Ecto neural progenitor cell (in vitro differentiated cells): ENCODE measurements around the gene CAPN9.
A peak's percentile ranks its signal among the peaks of the same experiment; 100 is the strongest.

Experiments
- DNase-seq: peaks from one replicate; pipeline ENCODE4 v3.0.0-alpha.2; 2018; ENCODE audit warnings: low spot score

Gene CAPN9

DNA sequence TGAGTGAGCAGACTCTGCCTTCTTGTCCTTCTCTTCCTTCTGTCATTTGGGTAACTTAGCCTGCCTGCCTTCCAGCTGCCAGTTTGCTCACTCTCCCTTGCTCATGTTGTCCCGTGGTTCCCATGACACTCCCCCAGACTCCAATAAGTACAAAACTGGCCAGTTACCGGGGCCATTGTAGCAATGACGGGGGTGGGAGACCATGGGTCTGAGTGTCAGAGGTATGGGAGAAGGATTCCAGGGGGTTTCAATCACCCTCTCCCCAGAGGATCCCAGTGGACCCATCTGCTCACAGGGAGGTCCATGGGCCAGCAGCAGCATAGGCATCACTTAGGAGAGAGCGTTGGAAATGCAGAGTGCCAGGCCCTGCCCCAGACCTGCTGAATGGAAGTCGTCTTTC is 51.3 kb downstream of the CAPN9 start:
- peak; percentile 33 for DNase-seq

DNA sequence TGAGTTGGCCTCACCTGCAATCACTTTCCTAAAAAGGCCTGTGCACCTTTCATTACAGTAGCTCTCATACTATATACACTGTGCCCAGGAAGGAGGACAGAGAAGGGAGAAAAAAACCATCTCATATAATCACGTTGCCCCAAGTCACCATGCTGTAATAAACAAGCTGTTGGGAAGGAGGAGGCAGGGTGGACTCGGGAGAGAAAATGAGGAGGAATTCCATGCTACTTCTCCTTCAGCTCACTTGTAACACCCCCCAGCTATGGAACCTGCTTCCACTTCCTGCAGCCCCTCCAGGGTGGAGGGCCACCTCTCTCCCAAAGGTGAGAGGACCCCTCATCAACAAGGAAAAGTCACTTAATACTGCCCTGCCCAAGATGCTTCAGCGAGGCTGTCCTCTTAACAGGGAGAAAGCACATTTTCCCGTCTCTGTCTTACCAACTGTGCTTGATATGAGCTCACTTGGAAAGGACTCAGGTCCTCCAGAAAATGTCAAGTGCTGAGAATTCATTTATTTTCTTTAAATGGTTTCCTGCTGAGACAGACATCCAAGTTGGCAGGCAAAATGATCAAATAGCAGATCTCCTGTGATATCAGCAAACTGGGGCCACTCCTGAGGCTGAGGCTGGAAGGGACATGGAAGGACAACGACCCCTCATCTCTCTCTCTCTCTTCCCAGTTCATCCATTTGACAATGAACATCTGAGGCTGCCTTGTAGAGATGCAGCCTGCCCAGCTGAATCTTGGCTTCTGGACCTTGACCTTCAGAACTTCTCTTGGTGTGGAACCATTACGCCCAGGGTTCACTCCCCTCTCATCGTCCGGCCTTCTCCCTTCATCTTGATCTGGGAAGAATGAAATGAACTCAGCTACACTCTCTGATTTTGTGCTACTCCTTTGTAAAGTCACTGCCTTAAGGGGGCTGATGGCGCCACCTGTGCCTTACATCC is 54.0 kb downstream of the CAPN9 start:
- DNase-seq, result peak; percentile 13

- no peak for DNase-seq
Observed at GRCh38 chr1:230804396-230804795, 57.2 kb downstream of the CAPN9 start.

GRCh38 chr1:230806552-230806951 is 59.4 kb downstream of the CAPN9 start:
- DNase-seq, result peak; percentile 5

DNA sequence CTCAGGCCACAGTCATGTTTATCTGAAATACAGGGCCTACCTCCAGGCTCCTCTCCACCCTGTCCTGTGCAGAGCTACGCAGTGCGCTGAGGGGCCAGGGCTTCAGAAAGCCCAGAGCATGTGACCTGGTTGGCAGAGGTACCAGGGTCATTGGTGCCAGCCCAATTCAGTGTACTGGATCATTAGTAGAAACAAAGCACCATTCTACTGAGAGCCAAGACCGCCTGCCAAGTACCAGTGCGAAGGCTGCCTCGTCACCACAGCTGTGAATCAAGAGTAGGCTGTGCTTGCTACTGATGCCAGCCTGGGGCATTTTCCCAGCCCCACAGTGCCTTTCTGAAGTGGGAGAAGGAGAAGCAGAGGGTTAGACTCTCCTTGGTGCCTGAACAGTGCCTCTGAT is 59.8 kb downstream of the CAPN9 start:
- peak; percentile 22 for DNase-seq

GRCh38 chr1:230807561-230808280 is 60.5 kb downstream of the CAPN9 start:
- peak; percentile 29 for DNase-seq

DNA sequence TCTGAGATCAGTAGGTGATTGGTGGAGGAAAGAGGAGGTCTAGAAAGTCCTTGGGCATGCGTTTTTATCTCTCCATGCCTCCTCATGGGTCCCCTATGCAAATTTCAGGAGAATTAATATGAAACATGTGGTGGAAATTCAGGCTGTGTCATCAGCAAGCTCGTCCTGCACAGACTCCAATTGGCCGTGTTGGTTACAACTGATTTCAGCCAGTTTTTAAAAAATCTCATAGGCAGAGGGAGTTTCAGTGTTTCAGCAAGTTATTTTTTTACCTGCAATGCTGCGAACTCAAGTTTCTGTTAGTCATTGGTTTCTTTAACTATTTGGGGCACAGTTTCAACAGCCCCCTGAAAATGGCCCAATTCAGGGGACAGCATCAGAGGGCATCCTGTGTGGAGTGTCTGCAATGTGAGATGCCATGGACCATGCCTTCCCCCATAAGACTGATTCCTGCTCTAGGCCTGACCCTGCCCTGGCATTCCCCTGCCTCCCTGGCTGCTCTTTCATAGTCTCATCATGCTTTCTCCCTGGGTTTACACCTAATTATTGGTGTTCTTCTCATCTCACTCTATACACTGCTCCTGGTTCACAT is 61.2 kb downstream of the CAPN9 start:
- DNase-seq, result peak; percentile 13

GRCh38 chr1:230809256-230809990 is 62.2 kb downstream of the CAPN9 start:
- DNase-seq, result peak; percentile 25

DNA sequence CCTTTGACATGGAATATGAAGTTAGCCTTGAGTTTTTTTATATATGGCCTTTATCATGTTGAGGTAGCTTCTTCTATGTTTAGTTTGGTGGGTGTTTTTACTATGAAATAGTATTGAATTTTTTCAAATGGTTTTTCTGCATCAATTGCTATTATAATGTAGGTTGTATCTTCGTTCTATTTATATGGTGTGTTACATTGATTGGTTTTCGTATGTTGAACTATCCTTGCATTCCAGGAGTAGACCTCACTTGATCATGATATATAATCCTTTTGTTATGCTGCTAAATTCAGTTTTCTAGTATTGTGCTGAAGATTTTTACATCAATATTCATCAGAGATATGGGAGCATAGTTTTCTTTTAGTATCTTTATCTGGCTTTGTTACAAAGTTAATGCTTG is 65.4 kb downstream of the CAPN9 start:
- no peak for DNase-seq

DNA sequence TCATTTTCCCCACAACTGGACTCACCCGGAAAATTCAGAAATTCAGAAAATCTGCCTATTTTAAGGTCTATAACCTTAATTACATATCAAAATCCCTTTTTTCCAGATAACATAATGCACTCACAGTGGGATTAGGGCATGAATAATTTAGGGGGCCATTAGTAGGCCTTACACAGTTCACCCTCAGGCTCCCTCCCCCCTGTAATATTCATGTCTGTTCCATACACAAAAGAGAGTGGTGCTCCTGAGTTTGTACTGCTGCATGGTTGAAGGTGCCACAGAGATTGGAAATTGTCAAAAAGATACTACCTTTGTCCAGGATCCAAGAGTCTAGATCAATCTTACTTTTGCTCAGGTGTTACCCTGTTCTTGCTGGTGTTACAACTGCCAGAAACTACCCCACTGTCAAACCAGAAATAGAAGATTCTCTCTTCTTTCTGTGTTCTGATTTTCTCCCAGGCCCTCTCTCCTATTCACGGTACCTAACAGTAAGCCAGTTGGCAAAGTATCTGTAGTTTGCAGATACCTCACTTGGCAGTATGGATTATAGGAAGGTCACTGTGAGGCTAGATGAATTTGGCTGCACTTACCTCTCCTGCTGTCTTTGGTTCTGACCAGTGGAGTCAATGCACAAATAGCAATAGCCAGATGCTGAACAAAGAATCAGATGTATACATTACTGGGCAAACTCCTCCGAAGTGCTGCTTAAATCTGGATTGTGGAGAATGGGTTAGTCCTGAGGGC is 67.9 kb downstream of the CAPN9 start:
- DNase-seq, result no peak

DNA sequence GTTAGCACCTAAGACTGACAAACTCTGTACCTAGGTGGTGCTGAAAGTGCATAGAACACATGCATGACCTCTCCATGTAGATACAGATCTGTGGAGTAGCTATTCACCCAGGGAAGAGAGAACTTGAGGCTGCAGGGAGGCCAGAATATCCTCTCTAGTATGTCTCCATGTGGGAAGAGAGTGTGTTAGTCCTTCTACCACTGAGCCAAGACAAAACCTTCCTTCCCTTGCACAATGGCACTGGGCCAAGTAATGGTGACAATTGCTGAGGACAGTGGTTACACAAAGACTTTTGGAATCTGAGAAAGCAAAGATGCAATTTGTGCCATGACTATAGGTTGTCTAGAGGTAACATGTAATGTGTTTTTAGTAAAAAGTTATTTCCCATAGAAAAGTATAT is 68.8 kb downstream of the CAPN9 start:
- DNase-seq, result peak; percentile 5

DNA sequence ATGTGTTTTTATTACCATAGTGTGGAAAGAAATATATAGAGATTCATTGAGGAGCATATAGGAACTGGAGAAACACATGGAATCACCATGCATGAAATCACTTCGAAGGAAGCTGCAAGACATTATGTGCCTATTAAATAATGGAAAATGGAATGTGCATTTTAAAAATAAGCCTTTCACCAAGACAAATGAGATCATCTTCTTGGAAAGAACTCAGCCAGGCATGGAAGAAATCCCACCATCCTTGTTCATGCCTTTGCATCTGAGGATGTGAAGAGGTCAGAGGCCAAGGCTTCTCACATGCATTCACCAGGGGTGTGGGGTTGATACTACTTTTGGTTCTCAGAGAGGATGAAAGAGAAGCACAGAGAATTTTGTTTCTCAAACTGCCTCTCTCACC is 71.2 kb downstream of the CAPN9 start:
- DNase-seq, result no peak

GRCh38 chr1:230818901-230819300 is 71.7 kb downstream of the CAPN9 start:
- peak; percentile 5 for DNase-seq

DNA sequence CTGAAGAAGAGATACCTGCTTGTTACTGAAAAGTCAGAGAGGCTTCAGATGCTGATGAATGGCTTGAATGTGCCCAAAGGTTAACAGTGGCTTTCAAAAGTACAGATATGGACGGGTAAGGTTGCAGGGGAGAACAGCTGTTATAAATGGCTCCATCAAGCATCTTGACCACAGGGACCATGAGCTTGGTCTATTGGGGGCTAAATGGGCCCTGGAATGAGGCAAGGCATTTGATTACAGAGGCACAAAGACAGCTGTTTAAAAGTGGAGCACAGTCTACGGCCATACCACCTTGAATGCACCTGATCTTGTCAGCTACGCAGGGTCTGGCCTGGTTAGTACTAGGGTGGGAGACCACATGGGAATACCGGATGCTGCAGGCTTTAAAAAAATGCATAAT is 72.8 kb downstream of the CAPN9 start:
- no peak for DNase-seq

- DNase-seq, result peak; percentile 20
Observed at GRCh38 chr1:230820568-230820967, 73.4 kb downstream of the CAPN9 start.

DNA sequence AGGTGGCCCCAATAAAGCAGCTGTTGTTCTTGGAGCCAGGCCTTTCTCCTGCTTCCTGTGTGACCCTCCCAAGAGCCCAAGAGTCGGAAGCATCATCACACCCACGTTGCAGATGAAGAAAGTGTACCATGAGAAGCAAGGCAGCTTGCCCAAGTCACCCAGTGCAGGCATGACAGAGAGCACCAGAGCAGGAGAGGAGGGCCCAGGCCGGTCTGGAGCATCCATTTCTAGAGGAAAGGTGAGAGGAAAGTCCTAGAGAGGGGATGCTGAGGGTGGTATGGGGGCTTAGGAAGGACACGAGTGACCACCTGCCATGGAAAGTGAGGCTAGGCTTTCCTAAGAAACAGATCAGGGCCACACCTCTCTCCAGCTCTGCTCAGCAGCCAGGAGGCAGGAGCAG is 74.2 kb downstream of the CAPN9 start:
- peak; percentile 22 for DNase-seq

DNA sequence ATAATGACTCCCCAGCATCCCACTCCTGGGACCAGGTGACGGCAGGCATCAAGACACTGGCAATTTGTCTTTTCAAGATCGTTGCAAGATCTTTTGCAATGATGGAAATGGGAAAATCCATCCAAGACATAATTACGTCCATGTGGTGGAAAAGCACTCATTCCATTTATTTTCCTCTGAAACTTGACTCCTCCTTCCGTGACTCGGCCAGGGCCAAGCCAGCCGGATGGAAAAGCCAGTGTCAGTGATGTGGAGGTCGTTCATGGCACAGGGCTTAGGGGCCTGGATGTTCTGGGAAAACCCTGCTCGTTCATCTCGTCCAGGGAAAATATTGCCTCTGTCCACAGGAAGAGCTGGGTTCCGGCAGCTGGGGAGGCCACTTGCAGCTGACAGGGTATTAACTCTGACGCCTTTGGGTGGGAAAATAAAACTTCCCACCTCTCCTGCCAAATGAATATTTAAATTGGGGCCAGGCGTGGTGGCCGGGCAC is 74.9 kb downstream of the CAPN9 start:
- peak; percentile 23 for DNase-seq

DNA sequence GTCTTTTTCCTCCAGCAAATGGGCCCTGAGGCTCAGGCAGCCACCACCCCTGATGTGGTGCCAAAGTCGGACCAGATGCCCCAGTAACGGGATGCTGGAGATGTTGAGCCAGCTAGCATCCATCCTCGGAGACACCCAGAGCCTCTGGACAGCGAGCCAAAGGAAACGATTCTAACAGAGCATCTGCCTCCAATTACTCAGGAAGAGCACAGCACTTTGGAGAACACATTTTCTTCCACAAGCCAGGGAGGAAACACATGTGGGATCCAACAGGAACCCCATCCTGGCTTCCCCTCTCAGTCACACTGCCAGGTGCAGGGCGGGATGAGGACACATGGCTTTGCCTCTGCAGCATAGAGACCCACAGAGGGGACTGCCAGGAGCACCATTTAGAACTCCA is 76.2 kb downstream of the CAPN9 start:
- DNase-seq, result peak; percentile 20

GRCh38 chr1:230823931-230824381 is 76.8 kb downstream of the CAPN9 start:
- peak; percentile 19 for DNase-seq

DNA sequence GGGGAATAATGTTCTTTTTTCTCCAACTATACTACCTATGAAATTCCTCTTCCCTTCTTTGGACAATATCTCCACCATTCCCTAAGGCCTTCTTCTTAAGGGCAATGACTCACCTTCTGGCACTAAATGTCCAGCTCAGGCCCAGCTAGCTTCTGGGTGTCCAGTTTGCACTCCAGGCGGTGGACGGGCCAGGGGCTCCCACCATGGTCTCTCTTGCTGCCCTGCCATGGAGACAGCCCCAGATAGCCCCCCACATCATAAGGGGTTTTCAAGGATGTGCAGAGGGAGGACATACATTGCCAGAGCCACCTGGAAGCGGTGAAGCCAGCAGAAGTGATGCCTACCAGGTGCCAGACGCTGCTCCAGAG is 77.3 kb downstream of the CAPN9 start:
- peak; percentile 35 for DNase-seq
